DOHH2 (cell line): ENCODE measurements around the gene PXDC1.

ENCODE experiments used
- H3F3A ChIP-seq: fragments of 200-600 bp; sonication (generic), shearing (Covaris generic); 2 replicates; pipeline ENCODE4 v1.6.0; 2016; ENCODE audit warnings: antibody characterized with exemption, mild to moderate bottlenecking; ENCODE audit not compliant: control insufficient read depth, insufficient read depth
- H3K27ac ChIP-seq: fragments of 200-600 bp; sonication (generic); 2 replicates; pipeline ENCODE4 v1.5.1; 2014; ENCODE audit warnings: low read depth, mild to moderate bottlenecking, low read length, moderate library complexity
- H3K27me3 ChIP-seq: fragments of 200-600 bp; sonication (generic); 2 replicates; pipeline ENCODE4 v1.6.1; 2014; ENCODE audit warnings: mild to moderate bottlenecking, low read length, mixed read lengths; ENCODE audit not compliant: control insufficient read depth
- H3K36me3 ChIP-seq: fragments of 200-600 bp; sonication (generic); 2 replicates; pipeline ENCODE4 v1.6.1; 2014; ENCODE audit warnings: mild to moderate bottlenecking, low read length, moderate library complexity, mixed read lengths; ENCODE audit not compliant: control insufficient read depth
- H3K4me1 ChIP-seq: fragments of 200-600 bp; sonication (generic); 2 replicates; pipeline ENCODE4 v1.6.1; 2014; ENCODE audit warnings: mild to moderate bottlenecking, low read length, mixed read lengths; ENCODE audit not compliant: control insufficient read depth
- H3K4me2 ChIP-seq: fragments of 200-600 bp; sonication (generic); 2 replicates; pipeline ENCODE4 v1.6.0; 2014; ENCODE audit warnings: mild to moderate bottlenecking, low read length, moderate library complexity
- H3K4me3 ChIP-seq: fragments of 200-600 bp; sonication (generic); 2 replicates; pipeline ENCODE4 v1.5.1; 2014; ENCODE audit warnings: mild to moderate bottlenecking, low read length, mixed read lengths
- H3K79me2 ChIP-seq: fragments of 200-600 bp; sonication (generic); 2 replicates; pipeline ENCODE4 v1.6.1; 2014; ENCODE audit warnings: mild to moderate bottlenecking, low read length, mixed read lengths; ENCODE audit not compliant: control insufficient read depth
- H3K9me2 ChIP-seq: fragments of 200-600 bp; sonication (generic); replicated peaks from 2 replicates; pipeline ENCODE4 v1.6.1; 2014; ENCODE audit warnings: mild to moderate bottlenecking, low read length, mixed read lengths; ENCODE audit not compliant: control insufficient read depth
- H3K9me3 ChIP-seq: fragments of 200-600 bp; sonication (generic); 2 replicates; pipeline ENCODE4 v1.6.1; 2014; ENCODE audit warnings: antibody characterized with exemption, low read length, mixed read lengths; ENCODE audit not compliant: control insufficient read depth, insufficient read depth
- H4K20me1 ChIP-seq: fragments of 200-600 bp; sonication (generic); 2 replicates; pipeline ENCODE4 v1.6.0; 2014; ENCODE audit warnings: low read depth, mild to moderate bottlenecking, antibody characterized with exemption, low read length, moderate library complexity; ENCODE audit not compliant: control insufficient read depth, insufficient read depth
- EZH2phosphoT487 ChIP-seq: fragments of 200-600 bp; sonication (generic); IDR thresholded peaks from 2 replicates; pipeline ENCODE4 v1.6.1; 2017; ENCODE audit warnings: borderline replicate concordance, mild to moderate bottlenecking, antibody characterized with exemption, low read length, moderate library complexity, mixed read lengths
- TF ChIP-seq, protein P1 (sequence below): fragments of 200-600 bp; sonication (generic); IDR thresholded peaks from one replicate; pipeline ENCODE4 v1.5.1; 2014; ENCODE audit warnings: antibody characterized with exemption, mild to moderate bottlenecking, low read depth, low read length; ENCODE audit not compliant: poor library complexity, severe bottlenecking

The PXDC1 gene

DNA sequence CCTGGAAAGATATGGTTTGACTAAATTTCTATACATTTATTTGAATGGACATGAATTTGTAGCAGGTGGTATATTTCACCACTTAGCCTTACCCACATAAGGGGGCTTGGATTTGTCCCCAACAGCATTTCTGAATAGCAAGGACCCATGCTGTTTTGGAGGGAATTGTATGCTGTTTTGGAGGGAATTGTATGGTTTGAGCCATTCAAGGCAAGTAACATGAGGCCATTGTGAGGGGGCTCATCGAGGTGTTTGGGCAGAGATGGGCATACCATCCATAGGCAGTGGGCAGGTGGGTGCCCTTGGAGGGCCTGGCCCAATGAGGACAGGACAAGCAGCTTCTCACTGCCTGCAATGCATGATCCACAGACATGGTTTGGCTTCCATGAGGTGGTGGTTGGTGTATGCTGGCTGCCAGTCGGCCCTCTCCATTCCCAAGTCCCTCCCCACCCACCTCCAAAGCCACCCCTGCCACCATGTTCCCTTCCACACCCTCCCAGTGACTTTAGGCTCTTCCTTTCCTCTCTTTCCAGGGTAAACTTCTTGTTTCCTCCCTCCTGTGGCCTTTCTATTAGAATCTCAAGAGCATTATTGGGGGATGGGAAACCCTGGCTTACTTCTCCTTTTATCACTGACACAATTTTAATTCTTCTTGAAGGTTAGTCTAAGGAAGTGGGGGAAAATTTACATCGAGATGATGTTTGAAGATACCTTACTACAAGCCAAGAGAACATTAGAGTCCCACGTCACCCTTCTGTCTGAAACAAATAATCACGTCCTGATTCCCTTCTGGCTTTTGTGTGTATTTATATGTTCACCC is 13.2 kb upstream of the PXDC1 start:
- Histone ChIP-seq H3K4me2 (peak overlapping the region; percentile 39), H3K27ac (no peak overlapping the region), H3F3A (0 out of 2 replicates have a peak, but pooled peaks cover 3% of the 10 kb centered on the region), H3K9me3 (no peaks in the 10 kb centered on the region), H3K79me2 (no peaks in the 10 kb centered on the region), H3K4me3 (peak overlapping the region; percentile 18), H3K36me3 (no peaks in the 10 kb centered on the region), H3K27me3 (no peaks in the 10 kb centered on the region), H3K9me2 (no peaks in the 10 kb centered on the region), H3K4me1 (peaks cover 55% of the 10 kb centered on the region), H4K20me1 (no peaks in the 10 kb centered on the region)
- TF ChIP-seq, protein P1, sequence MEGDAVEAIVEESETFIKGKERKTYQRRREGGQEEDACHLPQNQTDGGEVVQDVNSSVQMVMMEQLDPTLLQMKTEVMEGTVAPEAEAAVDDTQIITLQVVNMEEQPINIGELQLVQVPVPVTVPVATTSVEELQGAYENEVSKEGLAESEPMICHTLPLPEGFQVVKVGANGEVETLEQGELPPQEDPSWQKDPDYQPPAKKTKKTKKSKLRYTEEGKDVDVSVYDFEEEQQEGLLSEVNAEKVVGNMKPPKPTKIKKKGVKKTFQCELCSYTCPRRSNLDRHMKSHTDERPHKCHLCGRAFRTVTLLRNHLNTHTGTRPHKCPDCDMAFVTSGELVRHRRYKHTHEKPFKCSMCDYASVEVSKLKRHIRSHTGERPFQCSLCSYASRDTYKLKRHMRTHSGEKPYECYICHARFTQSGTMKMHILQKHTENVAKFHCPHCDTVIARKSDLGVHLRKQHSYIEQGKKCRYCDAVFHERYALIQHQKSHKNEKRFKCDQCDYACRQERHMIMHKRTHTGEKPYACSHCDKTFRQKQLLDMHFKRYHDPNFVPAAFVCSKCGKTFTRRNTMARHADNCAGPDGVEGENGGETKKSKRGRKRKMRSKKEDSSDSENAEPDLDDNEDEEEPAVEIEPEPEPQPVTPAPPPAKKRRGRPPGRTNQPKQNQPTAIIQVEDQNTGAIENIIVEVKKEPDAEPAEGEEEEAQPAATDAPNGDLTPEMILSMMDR: no peak
- TF ChIP-seq EZH2phosphoT487: no peak

DNA sequence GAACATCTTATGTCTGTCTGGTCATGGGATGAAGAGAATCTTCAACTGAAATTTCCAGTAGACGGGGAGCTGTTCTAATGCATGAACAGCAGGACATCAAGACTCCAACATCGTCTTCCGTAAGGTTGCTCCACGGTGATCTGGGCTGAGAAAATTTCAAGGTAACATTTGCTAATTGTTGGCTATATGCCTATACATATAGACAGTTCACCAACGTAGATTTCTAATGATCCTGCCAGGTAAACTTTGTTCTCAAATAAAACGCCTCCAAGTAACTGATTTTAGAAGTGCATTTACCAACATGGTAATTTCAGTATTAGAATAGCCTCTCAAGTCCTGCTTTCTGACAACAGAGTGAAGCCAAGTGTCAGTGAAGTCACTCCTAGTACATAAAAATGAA is 11.3 kb upstream of the PXDC1 start:
- Histone ChIP-seq H3K79me2 (no peaks in the 10 kb centered on the region), H3K36me3 (no peaks in the 10 kb centered on the region), H3K27me3 (no peaks in the 10 kb centered on the region), H3K27ac (no peak overlapping the region), H3F3A (0 out of 2 replicates have a peak, but pooled peaks cover 5% of the 10 kb centered on the region), H3K4me3 (no peak overlapping the region), H4K20me1 (no peaks in the 10 kb centered on the region), H3K9me2 (no peaks in the 10 kb centered on the region), H3K4me2 (no peak overlapping the region), H3K4me1 (peaks cover 38% of the 10 kb centered on the region), H3K9me3 (no peaks in the 10 kb centered on the region)
- no peak for TF ChIP-seq EZH2phosphoT487
- TF ChIP-seq, protein P1: no peak

DNA sequence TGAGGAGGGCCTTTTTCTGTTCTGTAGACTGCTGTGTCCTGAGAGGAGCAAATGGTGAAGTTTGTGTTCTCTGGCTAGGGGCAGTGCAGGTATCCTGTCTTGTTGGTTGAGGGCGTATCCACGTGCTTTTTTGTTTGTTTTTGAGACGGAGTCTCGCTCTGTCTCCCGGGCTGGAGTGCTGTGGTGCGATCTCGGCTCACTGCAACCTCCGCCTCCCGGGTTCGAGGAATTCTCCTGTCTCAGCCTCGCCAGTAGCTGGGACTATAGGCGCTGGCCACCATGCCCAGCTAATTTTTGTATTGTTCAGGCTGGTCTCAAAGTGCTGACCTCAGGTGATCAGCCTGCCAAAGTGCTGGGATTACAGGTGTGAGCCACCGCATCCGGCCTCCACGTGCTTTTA is 10.8 kb upstream of the PXDC1 start:
- H3K9me3 ChIP-seq: no peaks in the 10 kb centered on the region
- H4K20me1 ChIP-seq: no peaks in the 10 kb centered on the region
- H3K9me2 ChIP-seq: no peaks in the 10 kb centered on the region
- TF ChIP-seq, protein P1: no peak
- TF ChIP-seq EZH2phosphoT487: no peak
- no peak overlapping the region for H3K4me2 ChIP-seq
- H3K79me2 ChIP-seq: no peaks in the 10 kb centered on the region
- no peaks in the 10 kb centered on the region for H3K27me3 ChIP-seq
- peaks cover 36% of the 10 kb centered on the region for H3K4me1 ChIP-seq
- H3K36me3 ChIP-seq: no peaks in the 10 kb centered on the region
- H3K4me3 ChIP-seq: no peak overlapping the region
- H3F3A ChIP-seq: 0 out of 2 replicates have a peak, but pooled peaks cover 5% of the 10 kb centered on the region
- H3K27ac ChIP-seq: no peak overlapping the region
